HG03196 (cell line): ENCODE measurements around the gene CHTOP.

Experiments used
- ATAC-seq: cut with Tn5 transposase; IDR thresholded peaks from one replicate; pipeline ENCODE4 v1.9.1; 2021; ENCODE audit not compliant: unreplicated experiment

CHTOP gene

DNA sequence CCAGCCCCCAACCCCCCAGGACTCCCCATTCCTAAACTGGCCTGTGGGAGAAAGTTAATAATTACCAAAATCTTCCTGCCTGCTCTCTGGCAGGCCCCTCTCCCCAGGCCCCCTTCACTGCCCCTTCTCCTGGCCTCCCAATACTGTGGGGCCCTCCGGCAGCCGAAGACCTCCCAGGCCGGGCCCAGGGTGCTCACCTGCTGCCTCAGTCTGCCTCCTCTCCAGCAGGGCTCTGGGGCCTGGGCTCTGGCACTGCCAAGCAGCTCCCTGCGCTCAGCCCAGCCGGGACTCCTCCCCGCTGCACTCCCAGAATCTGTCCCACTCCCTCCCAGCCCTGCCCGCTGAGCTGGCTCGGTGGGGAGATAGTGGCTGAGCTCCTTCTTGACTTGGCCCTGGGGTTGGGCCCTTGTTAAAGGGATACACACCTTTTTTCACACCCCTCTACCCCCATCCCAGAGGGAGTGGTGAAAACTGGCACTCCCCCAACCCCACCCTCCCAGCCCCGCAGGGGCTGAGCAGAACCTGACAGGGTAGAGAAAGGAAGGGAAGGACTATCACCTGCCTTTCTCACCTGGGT, 21.0 kb upstream of the CHTOP start, which contains the start of gene S100A16:
S100A16 (minus strand) TSS at position 383 of the 577 bp plus-strand sequence. CDS start 4,986 bp downstream, outside the sequence.
- no peak for ATAC-seq

GRCh38 chr1:153613406-153613805, 20.5 kb upstream of the CHTOP start:
- no peak for ATAC-seq

- no peak for ATAC-seq
These were observed 19.5 kb upstream of the CHTOP start for GRCh38 chr1:153614189-153614900.

- no peak for ATAC-seq
These were observed 19.0 kb upstream of the CHTOP start for GRCh38 chr1:153614906-153615305.

DNA sequence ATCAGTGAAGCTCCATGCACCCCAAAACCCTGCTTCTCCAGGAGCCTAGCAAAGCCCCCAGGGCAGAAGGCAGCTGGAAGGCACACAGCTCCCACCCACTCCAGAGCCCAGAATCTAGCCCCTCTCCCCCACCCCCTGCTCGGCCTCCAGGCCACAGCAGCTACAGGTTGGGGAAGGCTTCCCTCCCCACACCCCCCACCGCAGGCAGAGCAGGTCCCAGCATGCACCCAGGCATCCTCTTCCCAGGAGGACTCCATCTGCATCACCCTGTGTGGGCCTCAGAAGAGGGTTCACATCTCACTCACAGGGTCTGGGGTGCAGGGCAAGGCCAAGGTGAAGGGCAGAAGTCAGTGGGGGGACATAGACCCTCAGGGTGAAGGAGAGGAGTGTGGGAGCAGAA, 18.5 kb upstream of the CHTOP start:
- no peak for ATAC-seq

DNA sequence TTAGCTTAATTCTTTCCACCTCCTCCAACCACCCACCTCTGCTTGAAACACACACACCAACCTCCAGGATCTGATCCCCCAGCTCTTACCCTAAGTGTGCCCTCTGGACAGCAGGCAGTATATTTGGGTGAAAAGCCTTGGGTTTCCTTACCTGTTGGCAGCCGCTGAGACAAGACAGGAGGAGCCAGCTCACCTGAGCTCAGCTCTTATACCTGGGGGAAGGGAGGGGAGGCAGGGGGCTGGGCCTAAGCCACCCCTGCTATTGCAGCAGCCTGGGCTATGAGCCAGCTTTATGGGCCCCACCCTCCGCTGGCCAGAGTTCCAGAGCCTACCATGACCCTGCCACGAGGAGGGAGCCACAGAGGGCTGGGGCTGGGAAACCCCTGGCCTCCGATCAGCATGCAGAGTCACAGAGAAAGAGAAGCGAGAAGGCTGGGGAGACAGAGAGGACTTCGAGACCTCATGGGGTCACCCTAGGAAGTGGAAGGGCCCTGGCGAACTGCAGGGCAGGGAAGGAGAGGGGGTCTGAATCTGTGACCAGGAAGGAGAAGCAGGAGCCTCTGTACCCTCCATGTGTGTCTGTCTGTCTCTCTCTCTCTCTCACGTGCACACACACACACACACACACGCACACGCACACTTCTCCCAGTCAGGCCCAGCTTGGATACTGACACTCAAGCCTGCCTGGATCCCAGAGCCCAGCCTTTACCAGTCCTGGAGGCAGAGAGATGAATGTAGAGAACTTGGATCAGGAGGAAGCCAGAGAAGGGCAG, 17.5 kb upstream of the CHTOP start, which contains the start of gene S100A14:
S100A14 (minus strand) TSS at position 182 of the 773 bp plus-strand sequence. CDS start 467 bp downstream, outside the sequence.
- ATAC-seq, result no peak

GRCh38 chr1:153616917-153617311, 17.0 kb upstream of the CHTOP start:
- no peak for ATAC-seq

- ATAC-seq, result peak; percentile 73
These were observed 16.2 kb upstream of the CHTOP start for GRCh38 chr1:153617663-153618062.

DNA sequence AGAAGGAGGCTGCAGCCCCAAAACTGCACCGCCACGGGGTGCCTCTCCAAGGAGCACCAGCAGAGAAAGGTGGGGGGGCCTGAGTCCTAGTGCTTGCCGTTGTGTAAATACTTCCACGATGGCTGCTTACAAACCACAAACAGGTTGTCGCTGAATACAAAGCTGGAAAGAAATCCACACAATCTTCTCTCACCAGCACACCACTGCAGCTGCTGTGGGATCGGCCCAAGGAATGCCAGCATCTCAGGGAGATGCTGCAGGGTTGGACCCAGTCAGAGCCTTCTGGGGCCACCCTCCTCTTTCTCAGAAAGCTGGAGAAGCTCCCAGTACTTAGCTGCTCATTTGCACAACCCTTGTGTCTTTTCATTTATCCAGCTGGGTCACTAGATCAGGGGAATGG, 14.7 kb upstream of the CHTOP start:
- ATAC-seq, result no peak

- no peak for ATAC-seq
These were observed 10.8 kb upstream of the CHTOP start for GRCh38 chr1:153623101-153623500.

DNA sequence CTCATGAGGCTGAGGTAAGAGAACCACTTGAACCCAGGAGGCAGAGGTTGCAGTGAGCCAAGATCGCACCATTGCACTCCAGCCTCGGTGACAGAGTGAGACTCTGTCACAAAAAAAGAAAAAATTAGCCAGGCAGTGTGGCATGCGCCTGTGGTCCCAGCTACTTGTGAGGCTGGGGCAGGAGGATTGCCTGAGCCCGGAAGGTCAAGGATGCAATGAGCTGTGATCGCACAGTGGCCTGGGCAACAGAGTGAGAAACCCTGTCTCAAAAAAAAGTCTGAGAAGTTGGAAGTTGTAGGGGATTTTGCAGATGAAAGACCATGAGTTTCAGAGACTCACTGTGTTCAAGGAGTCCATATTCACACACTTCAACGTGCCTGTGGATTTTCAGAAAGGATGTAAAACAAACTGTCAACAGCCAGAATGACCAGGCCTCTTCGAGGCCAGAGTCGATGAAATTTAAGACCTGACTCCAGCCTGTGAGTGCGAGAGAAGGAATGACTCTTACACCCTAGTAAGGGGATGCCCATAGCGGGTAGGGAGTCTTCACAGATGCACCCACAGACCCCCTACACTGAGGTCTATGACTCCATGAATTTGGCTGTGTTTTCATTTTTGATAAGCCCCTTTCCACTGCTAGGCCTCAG, 8.8 kb upstream of the CHTOP start:
- no peak for ATAC-seq

DNA sequence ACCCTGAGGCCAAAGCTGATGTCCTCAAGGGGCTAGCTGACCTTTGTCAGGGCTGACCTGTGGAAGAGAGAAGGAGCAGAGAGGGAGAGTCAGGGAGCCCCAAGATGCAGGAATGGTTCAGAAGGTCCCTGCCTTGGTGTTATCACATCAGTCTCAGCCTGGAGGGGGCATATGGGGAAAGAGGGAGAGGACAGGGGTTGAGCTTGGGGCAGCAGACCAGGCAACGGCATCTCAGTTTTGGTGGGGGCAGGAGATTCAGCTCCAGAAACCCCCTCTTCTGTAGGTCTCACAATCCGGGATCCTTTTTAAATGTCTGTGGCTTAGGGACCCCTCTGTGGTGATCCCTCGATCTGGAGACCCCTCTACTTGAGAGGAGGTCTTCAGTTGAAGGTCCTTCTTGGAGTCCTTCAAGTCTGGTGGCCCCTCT, 7.4 kb upstream of the CHTOP start:
- no peak for ATAC-seq

GRCh38 chr1:153626904-153627714, 6.8 kb upstream of the CHTOP start, which contains the start of gene S100A13:
Gene S100A13 (minus strand): TSS chr1:153627505. CDS start chr1:153626472, 1,033 bp downstream.
- no peak for ATAC-seq

GRCh38 chr1:153627715-153628626, 5.9 kb upstream of the CHTOP start, which contains the start of gene S100A1:
Gene S100A1 (plus strand): TSS chr1:153628434. CDS start chr1:153630522, 2,088 bp downstream.
- ATAC-seq, result no peak

DNA sequence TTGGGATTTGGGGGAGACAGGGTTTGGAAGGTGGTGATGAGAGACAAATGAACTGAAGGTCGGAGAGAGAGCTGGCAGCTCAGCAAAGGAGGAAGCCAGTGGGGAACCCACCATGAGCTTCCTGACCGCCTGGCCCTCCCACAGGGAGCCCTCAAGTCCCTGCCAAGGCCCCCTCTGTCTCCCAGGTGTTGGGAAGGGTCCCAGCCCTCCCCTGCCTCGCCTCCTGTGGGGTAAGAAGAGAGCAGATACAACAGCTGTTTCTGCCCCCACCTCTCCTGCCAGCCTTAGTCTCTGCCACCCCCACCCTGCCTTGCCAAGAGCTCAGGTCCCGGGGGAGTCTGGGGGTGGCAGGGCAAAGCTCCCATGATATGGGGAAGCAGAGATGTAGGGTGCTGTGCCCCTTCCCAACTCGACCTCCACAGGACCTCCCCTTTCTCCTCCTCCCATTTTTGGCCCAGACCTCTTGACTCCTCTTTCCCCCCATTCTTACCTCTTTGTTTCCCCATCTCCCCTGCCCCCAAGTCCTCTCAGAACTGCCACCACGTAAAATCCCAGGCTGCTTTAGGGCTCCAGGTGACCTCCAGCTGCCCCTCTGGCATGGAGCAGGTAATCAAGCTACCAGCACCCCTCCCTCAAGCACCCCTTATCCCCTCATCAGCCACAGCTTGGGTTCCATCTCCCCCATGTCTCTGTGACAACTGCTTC, 5.1 kb upstream of the CHTOP start:
- ATAC-seq, result no peak

DNA sequence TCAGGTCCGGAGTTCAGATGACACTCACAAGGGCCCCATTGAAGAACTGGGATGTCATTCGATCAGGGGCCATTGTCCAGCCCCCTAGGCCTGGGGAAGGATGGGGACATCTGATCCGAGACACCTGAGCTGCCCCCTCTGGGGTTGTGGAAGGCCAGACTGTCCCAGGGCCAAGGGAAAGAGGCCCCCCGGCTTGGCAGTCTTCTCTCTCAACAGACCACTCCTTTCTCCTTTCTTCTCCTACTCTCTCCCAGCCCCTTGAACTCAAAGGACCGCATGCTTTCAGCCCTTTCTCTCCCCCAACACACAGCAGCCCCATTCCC, 4.6 kb upstream of the CHTOP start:
- no peak for ATAC-seq

- no peak for ATAC-seq
These were observed 3.9 kb upstream of the CHTOP start for GRCh38 chr1:153629971-153630370.

GRCh38 chr1:153630384-153630783, 3.5 kb upstream of the CHTOP start:
- ATAC-seq, result no peak
